Measurements from ENCODE around the gene GGTLC2.

The GGTLC2 gene

GRCh38 chr22:22669093-22669492, 24.7 kb downstream of the GGTLC2 start:
- no peaks in the 10 kb centered on the region for H3K4me1 ChIP-seq (ENCODE audit: control extremely low read depth in 1 of 4, control insufficient read depth in 4 of 4, insufficient read depth in 4 of 4, low read length in 3 of 4)
- POLR2A ChIA-PET: no interaction called here
- CTCF ChIA-PET: interaction anchor here (0.9 to 1.1 kb wide), 2 partner anchors 10 to 33 kb away, joined by 3 read pairs; no protein-coding TSS in a partner anchor
- WGBS (ENCODE audit: insufficient coverage): 96% methylated on average over 2 of the region's 2 CpGs
- no peaks in the 10 kb centered on the region for H3K36me3 ChIP-seq (ENCODE audit: control insufficient read depth in 4 of 4, insufficient read depth in 4 of 4, low read length in 3 of 4)
- no peak overlapping the region for H3K4me3 ChIP-seq (ENCODE audit: control insufficient read depth in 1 of 7, extremely low read depth in 1 of 7, insufficient read depth in 4 of 7, low read depth in 2 of 7, low read length in 6 of 7)
- DNase-seq: no peak
- no peak overlapping the region for H3K27ac ChIP-seq (ENCODE audit: insufficient read depth in 1 of 2, low read depth in 1 of 2, low read length in 2 of 2, poor library complexity in 1 of 2, severe bottlenecking in 2 of 2)
- peaks cover 0 to 4% (median 0%) of the 10 kb centered on the region in 5 experiments for H3K27me3 ChIP-seq (replicated peaks in 2 of 5; ENCODE audit: control insufficient read depth in 4 of 5, insufficient read depth in 5 of 5, low read length in 4 of 5)
- peaks cover 0 to 9% (median 3%) of the 10 kb centered on the region in 5 experiments for H3K9me3 ChIP-seq (ENCODE audit: control extremely low read depth in 1 of 5, control insufficient read depth in 4 of 5, insufficient read depth in 2 of 5, low read depth in 1 of 5, low read length in 4 of 5)

GRCh38 chr22:22670076-22670795, 25.8 kb downstream of the GGTLC2 start:
- ChIA-PET POLR2A (no interaction called here), CTCF (interaction anchor here (0.7 to 2.3 kb wide), 5 partner anchors 15 to 51 kb away, joined by 3 to 9 read pairs (median 3); no protein-coding TSS in a partner anchor)
- H3K4me1 ChIP-seq (ENCODE audit: control extremely low read depth in 1 of 4, control insufficient read depth in 4 of 4, insufficient read depth in 4 of 4, low read length in 3 of 4): no peaks in the 10 kb centered on the region
- no peak overlapping the region for H3K27ac ChIP-seq (ENCODE audit: insufficient read depth in 1 of 2, low read depth in 1 of 2, low read length in 2 of 2, poor library complexity in 1 of 2, severe bottlenecking in 2 of 2)
- H3K36me3 ChIP-seq (ENCODE audit: control insufficient read depth in 4 of 4, insufficient read depth in 4 of 4, low read length in 3 of 4): no peaks in the 10 kb centered on the region
- H3K27me3 ChIP-seq (replicated peaks in 2 of 5; ENCODE audit: control insufficient read depth in 4 of 5, insufficient read depth in 5 of 5, low read length in 4 of 5): peaks cover 0 to 4% (median 0%) of the 10 kb centered on the region in 5 experiments
- WGBS (ENCODE audit: insufficient coverage): 75% methylated on average over 2 of the region's 4 CpGs
- DNase-seq: no peak
- peaks cover 0 to 9% (median 3%) of the 10 kb centered on the region in 5 experiments for H3K9me3 ChIP-seq (ENCODE audit: control extremely low read depth in 1 of 5, control insufficient read depth in 4 of 5, insufficient read depth in 2 of 5, low read depth in 1 of 5, low read length in 4 of 5)
- no peak overlapping the region for H3K4me3 ChIP-seq (ENCODE audit: control insufficient read depth in 1 of 7, extremely low read depth in 1 of 7, insufficient read depth in 4 of 7, low read depth in 2 of 7, low read length in 6 of 7)

GRCh38 chr22:22671506-22671905, 27.1 kb downstream of the GGTLC2 start:
- H3K36me3 ChIP-seq (ENCODE audit: control insufficient read depth in 4 of 4, insufficient read depth in 4 of 4, low read length in 3 of 4): no peaks in the 10 kb centered on the region
- WGBS (ENCODE audit: insufficient coverage): no CpG with 5 or more reads among the region's 1 CpG
- H3K27ac ChIP-seq (ENCODE audit: insufficient read depth in 1 of 2, low read depth in 1 of 2, low read length in 2 of 2, poor library complexity in 1 of 2, severe bottlenecking in 2 of 2): no peak overlapping the region
- peaks cover 0 to 9% (median 3%) of the 10 kb centered on the region in 5 experiments for H3K9me3 ChIP-seq (ENCODE audit: control extremely low read depth in 1 of 5, control insufficient read depth in 4 of 5, insufficient read depth in 2 of 5, low read depth in 1 of 5, low read length in 4 of 5)
- no peak overlapping the region for H3K4me3 ChIP-seq (ENCODE audit: control insufficient read depth in 1 of 7, extremely low read depth in 1 of 7, insufficient read depth in 4 of 7, low read depth in 2 of 7, low read length in 6 of 7)
- DNase-seq: no peak
- H3K4me1 ChIP-seq (ENCODE audit: control extremely low read depth in 1 of 4, control insufficient read depth in 4 of 4, insufficient read depth in 4 of 4, low read length in 3 of 4): no peaks in the 10 kb centered on the region
- peaks cover 0 to 4% (median 0%) of the 10 kb centered on the region in 5 experiments for H3K27me3 ChIP-seq (replicated peaks in 2 of 5; ENCODE audit: control insufficient read depth in 4 of 5, insufficient read depth in 5 of 5, low read length in 4 of 5)
- ChIA-PET POLR2A (no interaction called here), CTCF (interaction anchor here (1.5 to 2.3 kb wide), 2 partner anchors 14 to 17 kb away, joined by 3 to 9 read pairs; no protein-coding TSS in a partner anchor)

- ChIA-PET CTCF (interaction anchor here (0.9 to 1.3 kb wide), 2 partner anchors 9 to 15 kb away, joined by 3 to 4 read pairs; no protein-coding TSS in a partner anchor), POLR2A (no interaction called here)
- H3K4me1 ChIP-seq (ENCODE audit: control extremely low read depth in 1 of 4, control insufficient read depth in 4 of 4, insufficient read depth in 4 of 4, low read length in 3 of 4): no peaks in the 10 kb centered on the region
Observed at GRCh38 chr22:22673099-22673498, 28.7 kb downstream of the GGTLC2 start.

GRCh38 chr22:22673628-22674027, 29.2 kb downstream of the GGTLC2 start:
- Histone ChIP-seq H3K27ac (ENCODE audit: insufficient read depth in 1 of 2, low read depth in 1 of 2, low read length in 2 of 2, poor library complexity in 1 of 2, severe bottlenecking in 2 of 2) (no peak overlapping the region), H3K9me3 (ENCODE audit: control extremely low read depth in 1 of 5, control insufficient read depth in 4 of 5, insufficient read depth in 2 of 5, low read depth in 1 of 5, low read length in 4 of 5) (peaks cover 0 to 9% (median 3%) of the 10 kb centered on the region in 5 experiments), H3K36me3 (ENCODE audit: control insufficient read depth in 4 of 4, insufficient read depth in 4 of 4, low read length in 3 of 4) (no peaks in the 10 kb centered on the region), H3K27me3 (replicated peaks in 2 of 5; ENCODE audit: control insufficient read depth in 4 of 5, insufficient read depth in 5 of 5, low read length in 4 of 5) (peaks cover 0 to 4% (median 0%) of the 10 kb centered on the region in 5 experiments), H3K4me3 (ENCODE audit: control insufficient read depth in 1 of 7, extremely low read depth in 1 of 7, insufficient read depth in 4 of 7, low read depth in 2 of 7, low read length in 6 of 7) (no peak overlapping the region), H3K4me1 (ENCODE audit: control extremely low read depth in 1 of 4, control insufficient read depth in 4 of 4, insufficient read depth in 4 of 4, low read length in 3 of 4) (no peaks in the 10 kb centered on the region)
- WGBS (ENCODE audit: insufficient coverage): 100% methylated on average over 2 of the region's 2 CpGs
- POLR2A ChIA-PET: no interaction called here
- CTCF ChIA-PET: interaction anchor here (0.9 to 1.3 kb wide), 3 partner anchors 10 to 15 kb away, joined by 3 to 5 read pairs (median 4); no protein-coding TSS in a partner anchor
- no peak for DNase-seq

More at GRCh38 chr22:22673099-22673498, 28.7 kb downstream of the GGTLC2 start:
- Histone ChIP-seq H3K27me3 (replicated peaks in 2 of 5; ENCODE audit: control insufficient read depth in 4 of 5, insufficient read depth in 5 of 5, low read length in 4 of 5) (peaks cover 0 to 4% (median 0%) of the 10 kb centered on the region in 5 experiments), H3K27ac (ENCODE audit: insufficient read depth in 1 of 2, low read depth in 1 of 2, low read length in 2 of 2, poor library complexity in 1 of 2, severe bottlenecking in 2 of 2) (no peak overlapping the region), H3K9me3 (ENCODE audit: control extremely low read depth in 1 of 5, control insufficient read depth in 4 of 5, insufficient read depth in 2 of 5, low read depth in 1 of 5, low read length in 4 of 5) (peaks cover 0 to 9% (median 3%) of the 10 kb centered on the region in 5 experiments), H3K36me3 (ENCODE audit: control insufficient read depth in 4 of 4, insufficient read depth in 4 of 4, low read length in 3 of 4) (no peaks in the 10 kb centered on the region), H3K4me3 (ENCODE audit: control insufficient read depth in 1 of 7, extremely low read depth in 1 of 7, insufficient read depth in 4 of 7, low read depth in 2 of 7, low read length in 6 of 7) (no peak overlapping the region)
- DNase-seq: no peak
- WGBS (ENCODE audit: insufficient coverage): 100% methylated on average over 1 of the region's 3 CpGs

- Histone ChIP-seq H3K4me3 (ENCODE audit: control insufficient read depth in 1 of 7, extremely low read depth in 1 of 7, insufficient read depth in 4 of 7, low read depth in 2 of 7, low read length in 6 of 7) (no peak overlapping the region), H3K27ac (ENCODE audit: insufficient read depth in 1 of 2, low read depth in 1 of 2, low read length in 2 of 2, poor library complexity in 1 of 2, severe bottlenecking in 2 of 2) (no peak overlapping the region), H3K9me3 (ENCODE audit: control extremely low read depth in 1 of 5, control insufficient read depth in 4 of 5, insufficient read depth in 2 of 5, low read depth in 1 of 5, low read length in 4 of 5) (peaks cover 0 to 9% (median 3%) of the 10 kb centered on the region in 5 experiments), H3K36me3 (ENCODE audit: control insufficient read depth in 4 of 4, insufficient read depth in 4 of 4, low read length in 3 of 4) (no peaks in the 10 kb centered on the region), H3K27me3 (replicated peaks in 2 of 5; ENCODE audit: control insufficient read depth in 4 of 5, insufficient read depth in 5 of 5, low read length in 4 of 5) (peaks cover 0 to 4% (median 0%) of the 10 kb centered on the region in 5 experiments), H3K4me1 (ENCODE audit: control extremely low read depth in 1 of 4, control insufficient read depth in 4 of 4, insufficient read depth in 4 of 4, low read length in 3 of 4) (no peaks in the 10 kb centered on the region)
- ChIA-PET CTCF (interaction anchor here (1.3 to 1.7 kb wide), 3 partner anchors 9 to 28 kb away, joined by 3 to 5 read pairs (median 4); no protein-coding TSS in a partner anchor), POLR2A (no interaction called here)
- WGBS (ENCODE audit: insufficient coverage): no CpG with 5 or more reads among the region's 4 CpGs
- DNase-seq: no peak
Observed at GRCh38 chr22:22674467-22674866, 30.1 kb downstream of the GGTLC2 start.

GRCh38 chr22:22678970-22679369, 34.6 kb downstream of the GGTLC2 start:
- CTCF ChIA-PET: interaction anchor here (0.7 kb wide), 1 partner anchor 9 kb away, joined by 3 read pairs; no protein-coding TSS in a partner anchor
- no peaks in the 10 kb centered on the region for H3K36me3 ChIP-seq (ENCODE audit: control insufficient read depth in 4 of 4, insufficient read depth in 4 of 4, low read length in 3 of 4)
- no peaks in the 10 kb centered on the region for H3K9me3 ChIP-seq (ENCODE audit: control extremely low read depth in 1 of 5, control insufficient read depth in 4 of 5, insufficient read depth in 2 of 5, low read depth in 1 of 5, low read length in 4 of 5)
- POLR2A ChIA-PET: no interaction called here
- no peaks in the 10 kb centered on the region for H3K27me3 ChIP-seq (replicated peaks in 2 of 5; ENCODE audit: control insufficient read depth in 4 of 5, insufficient read depth in 5 of 5, low read length in 4 of 5)
- WGBS (ENCODE audit: insufficient coverage): 95% methylated on average over 4 of the region's 4 CpGs
- no peaks in the 10 kb centered on the region for H3K4me1 ChIP-seq (ENCODE audit: control extremely low read depth in 1 of 4, control insufficient read depth in 4 of 4, insufficient read depth in 4 of 4, low read length in 3 of 4)
- DNase-seq: no peak
- no peak overlapping the region for H3K27ac ChIP-seq (ENCODE audit: insufficient read depth in 1 of 2, low read depth in 1 of 2, low read length in 2 of 2, poor library complexity in 1 of 2, severe bottlenecking in 2 of 2)
- no peak overlapping the region for H3K4me3 ChIP-seq (ENCODE audit: control insufficient read depth in 1 of 7, extremely low read depth in 1 of 7, insufficient read depth in 4 of 7, low read depth in 2 of 7, low read length in 6 of 7)

All from common myeloid progenitor, CD34-positive (primary cell).